Glutamatergic neuron (in vitro differentiated cells): ENCODE measurements around the gene COX4I1. TPM values are rescaled to one million over a fixed set of nuclear protein-coding genes. Genes with fewer than 3 reads are reported as not detected.

Experiments
- DNase-seq: peaks from one replicate; pipeline ENCODE4 v3.0.0; 2022
- H3K27ac Mint-ChIP-seq: one replicate; pipeline ENCODE4 v1.8.0; 2020; ENCODE audit warnings: mild to moderate bottlenecking, mixed read lengths, inconsistent platforms; ENCODE audit not compliant: unreplicated experiment
- H3K27me3 Mint-ChIP-seq: one replicate; pipeline ENCODE4 v1.8.0; 2020; ENCODE audit warnings: mild to moderate bottlenecking, moderate library complexity, mixed read lengths, inconsistent platforms; ENCODE audit not compliant: unreplicated experiment
- H3K36me3 Mint-ChIP-seq: one replicate; pipeline ENCODE4 v1.8.0; 2020; ENCODE audit warnings: mild to moderate bottlenecking, mixed read lengths, inconsistent platforms; ENCODE audit not compliant: unreplicated experiment
- H3K4me1 Mint-ChIP-seq: one replicate; pipeline ENCODE4 v1.8.0; 2020; ENCODE audit warnings: mild to moderate bottlenecking, low read depth, mixed read lengths, inconsistent platforms; ENCODE audit not compliant: unreplicated experiment
- H3K4me3 Mint-ChIP-seq: one replicate; pipeline ENCODE4 v1.8.0; 2020; ENCODE audit warnings: mild to moderate bottlenecking, mixed read lengths, inconsistent platforms; ENCODE audit not compliant: unreplicated experiment
- H3K9me3 Mint-ChIP-seq: one replicate; pipeline ENCODE4 v1.8.0; 2020; ENCODE audit warnings: mild to moderate bottlenecking, moderate library complexity, mixed read lengths, inconsistent platforms; ENCODE audit not compliant: unreplicated experiment
- CTCF ChIP-seq: fragments of 200-600 bp; sonication (generic); IDR thresholded peaks from one replicate; pipeline ENCODE4 v1.5.0; 2021; ENCODE audit not compliant: partially characterized antibody, unreplicated experiment
- total RNA-seq: library from RNA; stranded (reverse); fragmentation: NEBNext Ultra II Directional; extraction: Animal tissue kit (Norgen Biotek cat#: 25700); gene quantifications from one replicate; pipeline ENCODE4 v1.2.1, GENCODE V29; 2021; ENCODE audit not compliant: unreplicated experiment

Gene COX4I1
- total RNA-seq, 1 donor from 2014 or later: 544 TPM

- peaks cover 2% of the 10 kb centered on the region for H3K4me1 Mint-ChIP-seq
- TF ChIP-seq CTCF: no peak
- H3K27ac Mint-ChIP-seq: no peak overlapping the region
- H3K36me3 Mint-ChIP-seq: no peaks in the 10 kb centered on the region
- DNase-seq: no peak
- H3K27me3 Mint-ChIP-seq: no peaks in the 10 kb centered on the region
- no peaks in the 10 kb centered on the region for H3K9me3 Mint-ChIP-seq
- H3K4me3 Mint-ChIP-seq: no peak overlapping the region
These were observed 25.4 kb upstream of the COX4I1 start for GRCh38 chr16:85774136-85774535.

- Mint-ChIP-seq H3K27ac (no peak overlapping the region), H3K36me3 (no peaks in the 10 kb centered on the region), H3K9me3 (no peaks in the 10 kb centered on the region), H3K4me3 (no peak overlapping the region), H3K27me3 (no peaks in the 10 kb centered on the region), H3K4me1 (peaks cover 2% of the 10 kb centered on the region)
- TF ChIP-seq CTCF: no peak
- no peak for DNase-seq
These were observed 24.7 kb upstream of the COX4I1 start for GRCh38 chr16:85774811-85775210.

- Mint-ChIP-seq H3K9me3 (no peaks in the 10 kb centered on the region), H3K4me1 (no peaks in the 10 kb centered on the region), H3K27ac (no peak overlapping the region), H3K4me3 (no peak overlapping the region), H3K36me3 (no peaks in the 10 kb centered on the region), H3K27me3 (no peaks in the 10 kb centered on the region)
- no peak for DNase-seq
- no peak for TF ChIP-seq CTCF
These were observed 21.7 kb upstream of the COX4I1 start for GRCh38 chr16:85777583-85778310.

GRCh38 chr16:85778873-85779272 lies 20.6 kb upstream of the COX4I1 start:
- Mint-ChIP-seq H3K36me3 (no peaks in the 10 kb centered on the region), H3K9me3 (no peaks in the 10 kb centered on the region), H3K27me3 (peaks cover 3% of the 10 kb centered on the region), H3K4me1 (no peaks in the 10 kb centered on the region), H3K4me3 (no peak overlapping the region), H3K27ac (no peak overlapping the region)
- DNase-seq: no peak
- no peak for TF ChIP-seq CTCF

GRCh38 chr16:85780281-85780680 lies 19.2 kb upstream of the COX4I1 start:
- no peak for DNase-seq
- peaks cover 3% of the 10 kb centered on the region for H3K27me3 Mint-ChIP-seq
- H3K9me3 Mint-ChIP-seq: no peaks in the 10 kb centered on the region
- TF ChIP-seq CTCF: no peak
- H3K4me3 Mint-ChIP-seq: no peak overlapping the region
- H3K4me1 Mint-ChIP-seq: no peaks in the 10 kb centered on the region
- no peaks in the 10 kb centered on the region for H3K36me3 Mint-ChIP-seq
- H3K27ac Mint-ChIP-seq: no peak overlapping the region
